ENCODE results near the gene TSPAN11.

DNA sequence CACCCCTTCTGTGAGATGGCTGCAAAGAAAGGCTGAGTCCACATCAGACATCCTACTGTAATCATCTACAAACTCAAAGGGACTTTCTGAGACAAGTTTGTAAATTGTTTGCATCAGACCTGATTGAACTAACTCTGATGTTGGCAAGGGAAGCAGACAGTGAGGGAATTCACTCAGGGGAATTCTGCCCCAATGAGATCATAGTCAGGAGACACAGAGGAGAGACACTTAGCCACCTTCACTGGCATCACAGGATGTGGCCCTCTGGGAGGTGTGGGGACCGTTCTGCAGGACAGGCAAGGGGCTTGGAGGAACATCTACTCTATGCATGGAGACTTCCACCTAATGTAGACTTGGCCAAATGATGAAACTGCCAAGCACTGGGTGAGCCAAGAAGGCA lies 76.5 kb downstream of the TSPAN11 start:
- TF ChIP-seq, protein P1, sequence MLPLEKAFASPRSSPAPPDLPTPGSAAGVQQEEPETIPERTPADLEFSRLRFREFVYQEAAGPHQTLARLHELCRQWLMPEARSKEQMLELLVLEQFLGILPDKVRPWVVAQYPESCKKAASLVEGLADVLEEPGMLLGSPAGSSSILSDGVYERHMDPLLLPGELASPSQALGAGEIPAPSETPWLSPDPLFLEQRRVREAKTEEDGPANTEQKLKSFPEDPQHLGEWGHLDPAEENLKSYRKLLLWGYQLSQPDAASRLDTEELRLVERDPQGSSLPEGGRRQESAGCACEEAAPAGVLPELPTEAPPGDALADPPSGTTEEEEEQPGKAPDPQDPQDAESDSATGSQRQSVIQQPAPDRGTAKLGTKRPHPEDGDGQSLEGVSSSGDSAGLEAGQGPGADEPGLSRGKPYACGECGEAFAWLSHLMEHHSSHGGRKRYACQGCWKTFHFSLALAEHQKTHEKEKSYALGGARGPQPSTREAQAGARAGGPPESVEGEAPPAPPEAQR (CRISPR knock-in tag; IDR thresholded peaks at IDR 0.05): no peak
- TF ChIP-seq, protein P2, sequence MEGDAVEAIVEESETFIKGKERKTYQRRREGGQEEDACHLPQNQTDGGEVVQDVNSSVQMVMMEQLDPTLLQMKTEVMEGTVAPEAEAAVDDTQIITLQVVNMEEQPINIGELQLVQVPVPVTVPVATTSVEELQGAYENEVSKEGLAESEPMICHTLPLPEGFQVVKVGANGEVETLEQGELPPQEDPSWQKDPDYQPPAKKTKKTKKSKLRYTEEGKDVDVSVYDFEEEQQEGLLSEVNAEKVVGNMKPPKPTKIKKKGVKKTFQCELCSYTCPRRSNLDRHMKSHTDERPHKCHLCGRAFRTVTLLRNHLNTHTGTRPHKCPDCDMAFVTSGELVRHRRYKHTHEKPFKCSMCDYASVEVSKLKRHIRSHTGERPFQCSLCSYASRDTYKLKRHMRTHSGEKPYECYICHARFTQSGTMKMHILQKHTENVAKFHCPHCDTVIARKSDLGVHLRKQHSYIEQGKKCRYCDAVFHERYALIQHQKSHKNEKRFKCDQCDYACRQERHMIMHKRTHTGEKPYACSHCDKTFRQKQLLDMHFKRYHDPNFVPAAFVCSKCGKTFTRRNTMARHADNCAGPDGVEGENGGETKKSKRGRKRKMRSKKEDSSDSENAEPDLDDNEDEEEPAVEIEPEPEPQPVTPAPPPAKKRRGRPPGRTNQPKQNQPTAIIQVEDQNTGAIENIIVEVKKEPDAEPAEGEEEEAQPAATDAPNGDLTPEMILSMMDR (IDR thresholded peaks at IDR 0.05): no peak
- TF ChIP-seq, protein P3, sequence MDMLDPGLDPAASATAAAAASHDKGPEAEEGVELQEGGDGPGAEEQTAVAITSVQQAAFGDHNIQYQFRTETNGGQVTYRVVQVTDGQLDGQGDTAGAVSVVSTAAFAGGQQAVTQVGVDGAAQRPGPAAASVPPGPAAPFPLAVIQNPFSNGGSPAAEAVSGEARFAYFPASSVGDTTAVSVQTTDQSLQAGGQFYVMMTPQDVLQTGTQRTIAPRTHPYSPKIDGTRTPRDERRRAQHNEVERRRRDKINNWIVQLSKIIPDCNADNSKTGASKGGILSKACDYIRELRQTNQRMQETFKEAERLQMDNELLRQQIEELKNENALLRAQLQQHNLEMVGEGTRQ (CRISPR knock-in tag; IDR thresholded peaks at IDR 0.05): no peak
- no peak for TF ChIP-seq TCF7 (CRISPR knock-in tag; IDR thresholded peaks at IDR 0.05; ENCODE audit: low read depth)
- TF ChIP-seq, protein P4, sequence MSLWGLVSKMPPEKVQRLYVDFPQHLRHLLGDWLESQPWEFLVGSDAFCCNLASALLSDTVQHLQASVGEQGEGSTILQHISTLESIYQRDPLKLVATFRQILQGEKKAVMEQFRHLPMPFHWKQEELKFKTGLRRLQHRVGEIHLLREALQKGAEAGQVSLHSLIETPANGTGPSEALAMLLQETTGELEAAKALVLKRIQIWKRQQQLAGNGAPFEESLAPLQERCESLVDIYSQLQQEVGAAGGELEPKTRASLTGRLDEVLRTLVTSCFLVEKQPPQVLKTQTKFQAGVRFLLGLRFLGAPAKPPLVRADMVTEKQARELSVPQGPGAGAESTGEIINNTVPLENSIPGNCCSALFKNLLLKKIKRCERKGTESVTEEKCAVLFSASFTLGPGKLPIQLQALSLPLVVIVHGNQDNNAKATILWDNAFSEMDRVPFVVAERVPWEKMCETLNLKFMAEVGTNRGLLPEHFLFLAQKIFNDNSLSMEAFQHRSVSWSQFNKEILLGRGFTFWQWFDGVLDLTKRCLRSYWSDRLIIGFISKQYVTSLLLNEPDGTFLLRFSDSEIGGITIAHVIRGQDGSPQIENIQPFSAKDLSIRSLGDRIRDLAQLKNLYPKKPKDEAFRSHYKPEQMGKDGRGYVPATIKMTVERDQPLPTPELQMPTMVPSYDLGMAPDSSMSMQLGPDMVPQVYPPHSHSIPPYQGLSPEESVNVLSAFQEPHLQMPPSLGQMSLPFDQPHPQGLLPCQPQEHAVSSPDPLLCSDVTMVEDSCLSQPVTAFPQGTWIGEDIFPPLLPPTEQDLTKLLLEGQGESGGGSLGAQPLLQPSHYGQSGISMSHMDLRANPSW (CRISPR knock-in tag; conservative IDR thresholded peaks at IDR 0.05; ENCODE audit: low read depth): no peak
- TF ChIP-seq CREB1 (CRISPR knock-in tag; IDR thresholded peaks at IDR 0.05): no peak
- TF ChIP-seq, protein P5, sequence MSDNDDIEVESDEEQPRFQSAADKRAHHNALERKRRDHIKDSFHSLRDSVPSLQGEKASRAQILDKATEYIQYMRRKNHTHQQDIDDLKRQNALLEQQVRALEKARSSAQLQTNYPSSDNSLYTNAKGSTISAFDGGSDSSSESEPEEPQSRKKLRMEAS (CRISPR knock-in tag; IDR thresholded peaks at IDR 0.05): no peak
- TF ChIP-seq ZNF671 (CRISPR knock-in tag; IDR thresholded peaks at IDR 0.05): no peak
- TF ChIP-seq, protein P6, sequence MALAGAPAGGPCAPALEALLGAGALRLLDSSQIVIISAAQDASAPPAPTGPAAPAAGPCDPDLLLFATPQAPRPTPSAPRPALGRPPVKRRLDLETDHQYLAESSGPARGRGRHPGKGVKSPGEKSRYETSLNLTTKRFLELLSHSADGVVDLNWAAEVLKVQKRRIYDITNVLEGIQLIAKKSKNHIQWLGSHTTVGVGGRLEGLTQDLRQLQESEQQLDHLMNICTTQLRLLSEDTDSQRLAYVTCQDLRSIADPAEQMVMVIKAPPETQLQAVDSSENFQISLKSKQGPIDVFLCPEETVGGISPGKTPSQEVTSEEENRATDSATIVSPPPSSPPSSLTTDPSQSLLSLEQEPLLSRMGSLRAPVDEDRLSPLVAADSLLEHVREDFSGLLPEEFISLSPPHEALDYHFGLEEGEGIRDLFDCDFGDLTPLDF (CRISPR knock-in tag; IDR thresholded peaks at IDR 0.05): no peak
